Stimulated activated CD8-positive, alpha-beta memory T cell treated with anti-CD3 and anti-CD28 coated beads, Interleukin-12 subunit alpha, Interleukin-12 subunit beta, amount 100 ng/mL, for 4 hours (primary cell): Measurements from ENCODE around the gene FRMD8.

Experiments used
- DNase-seq: peaks from one replicate; pipeline ENCODE4 v3.0.0-alpha.2; 2020; ENCODE audit warnings: low read depth

FRMD8 gene

DNA sequence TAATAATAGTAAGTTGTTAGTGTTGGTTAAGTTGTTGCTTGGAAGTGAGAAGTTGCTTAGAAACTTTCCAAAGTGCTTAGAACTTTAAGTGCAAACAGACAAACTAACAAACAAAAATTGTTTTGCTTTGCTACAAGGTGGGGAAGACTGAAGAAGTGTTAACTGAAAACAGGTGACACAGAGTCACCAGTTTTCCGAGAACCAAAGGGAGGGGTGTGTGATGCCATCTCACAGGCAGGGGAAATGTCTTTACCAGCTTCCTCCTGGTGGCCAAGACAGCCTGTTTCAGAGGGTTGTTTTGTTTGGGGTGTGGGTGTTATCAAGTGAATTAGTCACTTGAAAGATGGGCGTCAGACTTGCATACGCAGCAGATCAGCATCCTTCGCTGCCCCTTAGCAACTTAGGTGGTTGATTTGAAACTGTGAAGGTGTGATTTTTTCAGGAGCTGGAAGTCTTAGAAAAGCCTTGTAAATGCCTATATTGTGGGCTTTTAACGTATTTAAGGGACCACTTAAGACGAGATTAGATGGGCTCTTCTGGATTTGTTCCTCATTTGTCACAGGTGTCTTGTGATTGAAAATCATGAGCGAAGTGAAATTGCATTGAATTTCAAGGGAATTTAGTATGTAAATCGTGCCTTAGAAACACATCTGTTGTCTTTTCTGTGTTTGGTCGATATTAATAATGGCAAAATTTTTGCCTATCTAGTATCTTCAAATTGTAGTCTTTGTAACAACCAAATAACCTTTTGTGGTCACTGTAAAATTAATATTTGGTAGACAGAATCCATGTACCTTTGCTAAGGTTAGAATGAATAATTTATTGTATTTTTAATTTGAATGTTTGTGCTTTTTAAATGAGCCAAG, 38.9 kb downstream of the FRMD8 start:
- DNase-seq: peak; percentile 62

DNA sequence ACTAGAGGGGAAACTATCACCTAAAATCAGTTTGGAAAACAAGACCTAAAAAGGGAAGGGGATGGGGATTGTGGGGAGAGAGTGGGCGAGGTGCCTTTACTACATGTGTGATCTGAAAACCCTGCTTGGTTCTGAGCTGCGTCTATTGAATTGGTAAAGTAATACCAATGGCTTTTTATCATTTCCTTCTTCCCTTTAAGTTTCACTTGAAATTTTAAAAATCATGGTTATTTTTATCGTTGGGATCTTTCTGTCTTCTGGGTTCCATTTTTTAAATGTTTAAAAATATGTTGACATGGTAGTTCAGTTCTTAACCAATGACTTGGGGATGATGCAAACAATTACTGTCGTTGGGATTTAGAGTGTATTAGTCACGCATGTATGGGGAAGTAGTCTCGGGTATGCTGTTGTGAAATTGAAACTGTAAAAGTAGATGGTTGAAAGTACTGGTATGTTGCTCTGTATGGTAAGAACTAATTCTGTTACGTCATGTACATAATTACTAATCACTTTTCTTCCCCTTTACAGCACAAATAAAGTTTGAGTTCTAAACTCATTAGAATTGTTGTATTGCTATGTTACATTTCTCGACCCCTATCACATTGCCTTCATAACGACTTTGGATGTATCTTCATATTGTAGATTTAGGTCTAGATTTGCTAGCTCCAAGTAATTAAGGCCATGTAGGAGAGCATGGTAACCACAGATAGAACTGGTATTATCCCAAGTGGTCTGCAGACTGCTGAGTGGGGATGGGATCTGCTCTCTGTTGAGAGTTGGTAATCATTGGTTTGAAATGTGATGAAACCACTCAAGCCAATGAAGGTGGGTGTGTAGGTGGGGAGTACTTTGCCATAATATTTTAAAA, 39.8 kb downstream of the FRMD8 start:
- DNase-seq: no peak

DNA sequence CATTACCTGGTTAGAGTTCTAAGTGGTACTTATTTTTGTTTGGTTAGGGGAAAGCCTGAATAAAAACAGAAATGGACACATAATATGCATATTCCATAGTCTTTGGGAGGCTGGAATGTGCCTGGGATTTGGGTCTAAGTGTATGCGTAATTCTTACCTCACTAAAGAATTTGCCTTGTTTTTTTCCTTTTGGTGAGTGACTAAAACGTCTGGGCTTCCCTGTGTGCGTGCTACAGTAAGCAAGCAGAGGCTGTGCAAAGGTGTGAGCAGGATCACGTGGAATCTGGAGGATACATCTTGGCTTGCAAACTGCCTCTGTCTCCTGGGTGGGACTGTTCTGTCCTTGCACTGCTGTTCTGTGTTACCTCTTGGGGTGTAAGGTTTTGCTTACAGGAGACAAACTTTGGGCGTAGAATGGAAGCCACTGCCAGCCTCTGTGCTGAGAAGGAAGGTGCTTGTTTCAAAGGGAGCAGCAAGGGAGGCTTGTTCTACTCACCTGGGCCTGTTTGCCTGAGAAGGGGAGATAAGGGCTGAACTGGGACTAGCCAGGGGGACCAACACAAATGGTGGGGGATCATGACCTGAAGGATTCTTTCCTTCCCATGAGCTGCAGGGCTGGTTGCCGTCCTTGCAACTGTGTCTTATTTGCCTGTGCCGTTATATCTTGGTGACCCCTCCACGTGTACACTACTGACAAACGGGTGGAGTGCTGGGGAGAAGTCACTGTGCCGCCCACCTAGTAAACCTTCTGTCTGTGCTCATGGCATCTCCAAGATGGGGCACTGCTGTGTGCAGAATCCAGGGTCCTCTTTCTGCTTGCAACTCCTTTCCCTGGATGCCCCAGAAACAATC, 40.6 kb downstream of the FRMD8 start:
- DNase-seq: no peak

DNA sequence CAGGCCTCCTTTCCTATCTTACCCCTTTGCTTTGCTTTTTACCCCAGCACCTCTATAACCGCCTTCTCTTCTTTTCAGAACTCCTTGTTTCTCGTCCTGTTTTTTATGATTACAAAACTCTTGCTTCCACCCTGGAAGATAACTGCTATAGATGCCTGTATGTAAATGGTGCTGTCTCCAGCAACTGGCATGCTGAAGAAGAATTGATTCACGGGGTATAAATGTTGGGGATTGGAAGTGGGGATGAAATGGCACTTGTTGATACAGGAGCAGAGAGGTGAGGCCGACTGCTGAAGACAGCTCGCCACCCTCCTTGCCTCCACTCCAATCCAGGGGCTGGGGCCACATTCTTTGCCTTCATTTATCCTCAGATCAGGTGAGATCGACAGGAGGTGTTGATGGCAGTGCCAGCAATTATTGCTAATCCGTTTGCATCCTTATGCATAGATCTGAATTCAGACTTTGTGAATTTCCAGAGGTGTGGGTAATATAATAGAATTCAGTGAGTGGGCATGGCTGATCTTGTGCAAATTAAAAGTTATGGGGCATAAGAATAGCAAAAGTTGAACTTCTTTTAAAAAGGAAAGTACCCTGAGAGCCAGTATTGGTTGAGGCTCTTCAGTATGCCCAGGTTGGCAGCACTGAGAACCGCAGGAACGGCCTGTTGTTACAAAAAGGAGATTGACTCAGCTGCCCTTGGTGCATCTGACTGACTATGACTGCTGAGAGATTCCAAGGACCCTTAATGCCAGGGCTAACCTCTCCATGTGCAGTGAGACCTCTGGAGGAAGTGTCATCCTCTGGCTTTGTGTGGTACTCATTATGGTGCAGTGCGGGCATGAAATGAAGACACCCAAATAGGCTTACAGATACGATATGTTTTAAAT, 41.5 kb downstream of the FRMD8 start:
- DNase-seq: no peak

DNA sequence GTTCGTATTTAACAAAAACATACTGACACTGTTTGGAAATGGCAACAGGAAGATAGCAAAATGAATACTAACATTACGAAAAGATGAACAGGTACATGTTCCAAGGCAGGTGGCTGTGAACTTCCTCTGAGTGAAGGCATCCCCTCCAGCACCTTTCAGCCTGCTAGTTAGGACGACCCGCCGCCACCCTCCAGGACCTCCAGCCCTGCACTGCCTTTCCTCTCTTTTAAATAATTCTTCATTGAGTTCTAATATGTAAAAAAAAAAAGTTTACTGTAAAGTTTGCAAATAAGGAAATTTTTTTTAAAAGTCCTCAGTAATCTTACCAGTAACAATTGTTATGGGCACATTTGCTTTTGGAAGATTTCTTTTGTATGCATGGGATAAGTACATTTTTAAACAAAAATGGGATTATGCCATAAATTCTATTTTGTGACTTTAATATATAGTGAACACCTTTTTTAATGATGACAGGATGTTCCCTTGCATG, 42.2 kb downstream of the FRMD8 start:
- DNase-seq: no peak

DNA sequence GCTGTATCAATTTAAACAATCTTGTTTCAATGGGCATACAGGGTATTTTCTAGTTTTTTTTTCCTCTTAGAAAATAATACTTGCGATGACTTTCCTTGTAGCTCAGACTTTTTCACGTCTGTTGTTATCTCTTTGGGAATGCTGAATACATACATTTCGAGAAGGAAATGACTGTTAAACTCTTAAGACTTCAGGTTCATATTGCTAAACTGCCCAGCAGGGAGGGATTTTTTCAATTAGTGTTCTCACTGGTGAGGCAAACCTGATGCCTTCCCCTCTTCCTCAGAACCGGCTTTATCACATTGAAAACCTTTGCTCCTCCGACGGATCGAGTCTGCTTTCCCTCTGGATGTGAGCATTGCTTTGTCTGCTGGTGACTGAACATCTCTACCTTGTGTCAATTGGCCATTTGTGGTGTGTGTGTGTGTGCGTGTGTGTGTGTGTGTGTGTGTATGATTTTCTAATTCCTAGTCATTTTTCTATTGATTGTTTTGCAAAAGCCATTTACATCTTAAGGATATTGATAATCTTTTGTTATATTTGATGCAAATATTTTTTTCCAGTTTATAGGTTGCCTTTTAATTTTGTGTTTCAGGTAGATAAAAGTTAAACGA, 42.7 kb downstream of the FRMD8 start:
- no peak for DNase-seq

DNA sequence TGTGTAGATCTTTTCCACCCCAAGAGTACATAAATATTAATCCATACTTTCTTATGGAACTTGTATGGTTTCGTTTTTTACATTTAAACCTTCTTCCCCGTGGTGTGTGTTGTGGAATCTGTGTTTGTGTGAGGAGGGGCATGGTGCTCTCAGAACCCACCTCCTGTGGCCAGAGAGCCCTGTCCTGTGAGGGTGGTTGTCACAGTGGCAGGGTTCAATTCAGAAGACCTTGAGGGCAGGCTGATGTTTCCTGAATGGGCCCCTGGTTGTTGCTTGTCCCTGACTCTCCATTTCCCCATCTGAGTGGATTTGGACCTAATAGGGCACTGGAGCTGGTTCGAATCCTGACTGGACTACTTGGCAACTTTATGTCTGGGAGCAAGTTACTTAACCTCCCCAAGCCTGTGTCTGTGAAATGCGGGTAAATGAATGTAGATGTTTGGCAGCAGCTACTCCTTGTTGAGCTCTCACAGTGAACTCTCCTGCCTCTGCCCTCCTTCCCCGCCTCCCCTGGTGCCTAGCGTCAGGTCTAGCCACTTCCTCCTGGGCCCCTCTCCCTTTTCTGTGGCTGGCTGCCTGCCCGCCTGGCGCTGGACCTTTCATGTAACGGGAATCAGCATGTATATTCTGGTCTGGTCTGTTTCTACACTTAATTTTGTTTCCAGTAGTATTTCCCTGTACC, 43.4 kb downstream of the FRMD8 start:
- DNase-seq: no peak

DNA sequence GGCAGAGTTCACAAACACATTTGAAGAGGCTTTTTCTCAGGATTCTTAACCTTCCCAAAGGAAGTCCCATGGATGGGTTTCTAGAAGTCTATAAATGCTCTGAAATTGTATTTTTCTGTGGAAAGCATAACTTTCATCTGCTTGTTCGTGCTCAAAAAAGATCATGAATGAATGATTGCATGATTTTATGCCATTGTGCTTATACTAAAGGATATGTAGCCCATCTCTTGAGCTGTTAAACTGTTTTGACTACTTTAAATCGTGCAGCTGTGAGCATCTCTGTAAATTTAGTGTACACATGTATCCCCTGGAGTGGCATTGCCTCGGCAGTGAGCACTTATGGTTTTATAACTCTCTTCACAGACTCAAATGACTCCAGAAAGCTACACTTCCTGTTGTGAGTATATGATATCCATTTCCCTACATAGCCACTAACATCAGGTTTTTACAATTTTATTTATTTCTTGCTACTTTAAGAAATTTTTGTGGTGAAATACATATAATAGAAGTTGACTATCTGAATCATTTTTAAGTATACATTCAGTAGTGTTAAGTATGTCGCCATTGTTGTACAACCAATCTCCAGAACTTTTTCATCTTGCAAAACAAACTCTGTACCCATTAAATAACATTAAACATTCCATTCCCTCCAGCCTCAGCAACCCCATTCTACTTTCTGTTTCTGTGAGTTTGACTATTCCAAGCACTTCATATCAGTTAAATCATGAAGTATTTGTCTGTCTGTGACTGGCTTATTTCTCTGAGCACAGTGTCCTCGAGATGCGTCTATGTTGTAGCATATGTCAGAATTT, 44.2 kb downstream of the FRMD8 start:
- DNase-seq: no peak

DNA sequence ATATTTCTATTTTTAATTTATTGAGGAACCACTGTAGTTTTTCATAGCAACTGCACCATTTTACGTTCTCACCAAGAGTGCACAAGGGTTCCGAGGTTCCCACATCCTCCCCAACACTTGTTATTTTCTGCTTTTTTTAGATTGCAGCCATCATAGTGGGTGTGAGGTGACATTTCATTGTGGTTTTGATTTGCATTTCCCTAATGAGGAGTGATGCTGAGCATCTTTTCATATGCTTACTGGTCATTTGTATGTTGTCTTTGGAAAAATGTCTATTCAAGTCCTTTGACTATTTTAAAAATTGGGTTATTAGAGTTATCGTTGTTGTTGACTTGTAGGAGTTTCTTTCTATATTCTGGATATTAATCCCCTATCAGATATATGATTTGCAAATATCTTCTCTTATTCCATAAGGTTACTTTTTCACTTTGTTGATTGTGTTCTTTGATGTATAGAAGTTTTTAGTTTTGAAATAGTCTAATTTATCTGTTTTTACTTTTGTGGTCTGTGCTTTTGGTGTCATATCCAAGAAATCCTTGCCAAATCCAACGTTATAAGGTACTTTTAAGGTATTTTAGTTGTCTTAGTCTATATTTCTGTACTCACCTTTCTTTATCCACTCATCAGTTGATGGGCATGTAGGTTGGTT, 45.1 kb downstream of the FRMD8 start:
- DNase-seq: no peak

DNA sequence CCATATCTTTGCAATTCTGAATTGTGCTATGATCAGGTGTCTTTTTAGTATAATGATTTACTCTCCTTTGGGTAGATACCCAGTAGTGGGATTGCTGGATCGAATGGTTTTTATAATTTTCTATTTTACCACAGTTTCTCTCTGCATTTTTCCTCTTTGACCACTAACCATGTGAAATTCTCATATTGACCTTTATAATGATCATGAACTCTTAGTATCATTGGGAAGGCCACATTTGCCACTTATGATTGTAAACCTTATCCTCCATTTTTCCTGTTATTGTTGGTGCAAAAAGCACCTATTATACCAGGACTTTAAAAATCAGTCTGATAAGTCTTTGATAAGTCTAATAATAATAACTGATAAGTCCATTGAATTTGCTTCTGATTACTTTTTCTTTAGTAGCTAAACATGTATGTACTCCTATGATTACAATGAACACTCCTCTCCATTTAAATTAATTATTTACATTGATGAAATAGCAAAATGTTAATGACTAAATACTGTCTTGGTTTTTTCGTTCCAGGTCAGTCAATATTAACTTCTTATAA, 45.7 kb downstream of the FRMD8 start:
- DNase-seq: no peak

DNA sequence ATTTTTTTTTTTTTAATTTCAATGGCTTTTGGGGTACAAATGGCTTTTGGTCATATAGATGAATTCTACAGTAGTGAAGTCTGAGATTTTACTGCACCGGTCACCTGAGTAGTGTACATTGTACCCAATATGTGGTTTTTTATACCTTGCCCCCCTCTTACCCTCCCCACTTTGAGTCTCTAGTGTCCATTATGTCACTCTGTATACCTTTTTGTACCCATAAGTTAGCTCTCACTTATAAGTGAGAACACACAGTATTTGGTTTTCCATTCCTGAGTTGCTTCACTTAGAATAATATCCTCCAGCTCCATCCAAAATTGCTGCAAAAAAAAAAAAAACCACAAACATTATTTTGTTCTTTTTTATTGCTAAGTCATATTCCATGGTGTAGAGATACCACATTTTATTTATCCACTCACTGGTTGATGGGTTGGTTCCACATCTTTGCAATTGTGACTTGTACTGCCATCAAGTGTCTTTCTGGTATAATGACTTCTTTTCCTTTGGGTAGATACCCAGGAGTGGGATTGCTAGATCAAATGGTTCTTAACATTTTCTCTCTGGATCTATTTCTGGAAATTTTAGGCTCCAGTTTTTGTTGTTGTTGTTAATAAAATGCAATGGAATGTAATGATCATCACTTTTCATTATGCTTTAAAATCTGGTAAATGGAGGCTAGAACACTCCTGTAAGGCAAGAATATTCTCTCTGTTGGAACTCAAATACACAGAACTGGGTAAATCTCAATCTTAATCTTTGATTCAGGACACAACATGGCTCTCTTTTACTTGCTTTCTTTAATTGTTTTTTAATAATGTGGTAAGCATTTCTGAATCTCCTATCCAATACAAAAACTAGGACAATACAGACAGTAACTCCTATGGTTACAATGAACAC, 46.5 kb downstream of the FRMD8 start:
- no peak for DNase-seq

DNA sequence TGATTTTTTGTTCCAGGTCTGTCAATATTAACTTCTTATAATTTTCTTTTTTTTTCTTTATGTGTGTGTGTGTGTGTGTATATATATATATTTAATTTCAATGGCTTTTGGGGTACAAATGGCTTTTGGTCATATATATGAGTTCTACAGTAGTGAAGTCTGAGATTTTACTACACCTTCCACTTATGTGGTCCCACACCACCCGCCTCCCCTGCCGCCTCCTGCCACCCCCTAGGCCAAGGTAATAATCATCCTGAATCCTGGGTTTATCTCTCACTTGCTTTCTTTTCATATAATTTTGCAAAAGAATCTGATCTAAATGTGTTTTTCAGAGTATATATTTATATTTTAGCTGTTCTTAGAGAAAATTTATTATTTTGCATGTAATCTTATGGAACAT, 47.2 kb downstream of the FRMD8 start:
- no peak for DNase-seq

DNA sequence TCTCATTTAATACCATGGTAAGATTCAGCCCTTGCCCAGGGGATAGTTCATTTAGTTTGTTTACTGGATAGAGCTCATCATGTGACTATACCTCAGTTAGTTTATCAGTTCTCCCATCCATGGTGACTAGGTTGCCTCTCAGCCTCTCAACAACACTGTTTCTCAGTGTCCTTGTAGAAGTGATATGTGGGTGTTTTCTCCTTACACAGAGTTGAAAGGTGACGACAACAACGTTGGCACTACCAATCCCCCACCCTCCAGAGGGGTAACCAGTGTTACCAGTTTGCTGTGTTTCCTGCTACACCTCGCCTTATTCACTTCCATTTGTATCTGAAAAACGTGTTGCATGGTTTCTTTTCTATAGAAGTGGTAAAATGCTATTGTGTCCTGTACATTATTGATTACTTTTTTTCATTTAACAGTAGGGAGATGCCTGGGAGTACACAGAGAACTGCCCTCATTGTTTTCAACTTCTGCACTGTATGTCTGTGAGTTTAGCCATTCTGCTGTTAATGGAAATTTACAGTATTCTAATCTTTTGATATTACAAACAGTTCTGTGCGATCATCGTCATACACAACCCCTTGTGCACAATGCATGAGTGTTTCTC, 47.7 kb downstream of the FRMD8 start:
- DNase-seq: no peak

DNA sequence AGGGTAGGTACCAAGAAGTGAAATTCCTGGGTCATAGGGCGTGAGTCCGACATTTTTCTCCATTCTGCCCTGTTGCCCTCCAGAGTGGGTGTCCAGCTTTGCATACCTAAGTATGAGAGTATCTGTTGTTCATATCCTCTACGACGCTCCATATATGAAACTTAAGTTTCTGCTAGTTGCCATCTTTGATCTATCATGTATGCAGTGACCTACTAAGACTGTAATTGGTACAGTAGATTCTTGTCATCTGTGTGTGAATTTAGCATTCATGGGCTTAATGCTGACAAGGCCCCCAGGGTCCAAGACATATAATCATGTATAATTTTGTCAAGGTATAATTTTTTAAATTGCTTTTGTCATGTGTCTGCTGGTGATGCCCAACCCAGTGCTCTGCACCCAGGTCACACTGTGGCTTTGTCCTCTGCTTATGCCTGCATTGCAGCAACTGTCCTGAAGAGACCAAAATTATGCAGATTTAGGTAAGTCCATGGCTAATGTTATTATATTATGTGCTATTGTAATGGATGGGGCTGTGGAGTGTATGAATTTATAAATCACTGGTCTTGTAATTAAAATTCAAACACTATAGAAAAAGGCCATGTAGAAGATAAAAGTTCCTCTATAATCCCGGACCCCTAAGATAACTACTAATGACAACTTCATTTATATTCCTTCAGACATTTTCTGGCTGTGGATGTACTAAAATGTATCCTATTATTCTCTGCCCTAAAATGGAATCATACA, 48.4 kb downstream of the FRMD8 start:
- no peak for DNase-seq

DNA sequence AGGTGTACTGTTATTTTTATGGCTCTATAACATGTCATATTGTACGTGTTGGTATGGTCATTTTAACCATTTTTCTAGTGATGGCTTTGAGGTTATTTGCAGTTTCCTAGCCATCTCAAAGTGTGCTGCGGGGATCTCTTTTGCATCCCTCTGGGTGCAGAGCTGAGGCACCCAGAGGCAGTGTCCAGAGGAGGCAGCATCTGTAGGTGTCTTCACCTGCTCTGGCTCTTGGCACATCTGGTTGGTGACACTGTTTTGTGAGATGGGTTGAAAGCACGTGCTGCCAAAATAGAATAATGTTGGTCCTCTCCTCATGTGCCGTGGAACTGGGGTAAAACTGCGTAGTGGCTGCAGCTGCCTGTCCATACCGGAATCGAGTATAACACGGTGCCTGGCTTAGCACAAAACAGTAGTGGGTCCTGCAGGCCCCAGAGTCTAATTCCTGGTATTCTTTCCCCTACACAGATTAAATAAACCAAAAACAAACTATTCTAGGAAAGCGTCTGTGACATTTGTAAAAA, 49.0 kb downstream of the FRMD8 start:
- DNase-seq: no peak

DNA sequence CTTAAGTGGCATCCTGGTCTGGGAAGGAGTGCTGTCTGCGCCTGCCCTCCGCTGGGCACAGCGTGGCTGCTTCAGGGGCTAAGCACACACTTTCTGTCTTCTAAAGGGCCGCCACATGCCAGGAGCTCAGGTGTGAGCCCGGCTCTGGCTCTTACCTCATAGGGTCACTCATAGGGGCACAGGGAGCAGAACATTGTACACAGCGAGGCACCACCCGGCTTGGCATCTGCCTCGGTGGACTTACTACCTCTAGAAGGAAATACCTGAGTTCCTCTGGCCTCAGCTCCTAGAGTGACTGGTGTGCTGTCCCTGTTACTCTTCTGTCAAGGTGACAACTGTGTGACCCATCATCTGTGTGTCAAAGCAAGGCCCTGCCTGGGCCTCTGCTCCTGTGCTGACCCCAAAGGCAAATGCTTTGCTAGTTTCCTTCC, 49.6 kb downstream of the FRMD8 start:
- no peak for DNase-seq
